ENCODE measurements around the gene CIRBP. TPM values are rescaled to one million over a fixed set of nuclear protein-coding genes. Genes with fewer than 3 reads are reported as not detected.

CIRBP gene
- total and polyA plus RNA-seq, 7 donors: 129 to 1,004 (median 602) TPM

DNA sequence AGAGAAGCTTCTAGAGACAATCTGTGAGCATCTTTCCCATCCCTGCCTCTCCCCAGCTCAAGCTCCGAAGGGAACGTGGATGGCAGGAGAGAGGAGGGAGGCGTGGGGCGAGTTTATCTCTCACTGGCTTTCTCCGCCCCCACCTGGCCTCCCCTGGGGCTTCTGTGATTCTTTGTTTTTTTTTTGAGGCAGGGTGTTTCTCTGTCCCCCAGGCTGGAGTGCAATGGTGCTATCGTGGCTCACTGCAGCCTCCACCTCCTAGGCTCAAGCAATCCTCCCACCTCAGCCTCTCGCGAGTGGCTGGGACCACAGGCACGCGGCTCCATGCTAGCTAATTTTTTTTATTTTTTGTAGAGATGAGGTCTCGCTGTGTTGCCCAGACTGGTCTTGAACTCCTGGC is 39.6 kb downstream of the CIRBP start:
- WGBS, 2 donors: 50 to 68% methylated on average over 11 of the region's 11 CpGs
- intact Hi-C loops (cut with DNase I): no loop called here
- Histone ChIP-seq H3K36me3 (no peaks in the 10 kb centered on the region), H3K27ac (no peak overlapping the region), H3K9me3 (no peaks in the 10 kb centered on the region), H3K4me3 (no peak overlapping the region), H3K4me1 (no peaks in the 10 kb centered on the region), H3K27me3 (peaks cover 0 to 36% (median 12%) of the 10 kb centered on the region in 3 donors)
- DNase-seq: no peak
- TF ChIP-seq EP300 (IDR thresholded peaks at IDR 0.05) (no peak), POLR2A (IDR thresholded peaks at IDR 0.05) (no peak), POLR2AphosphoS5 (IDR thresholded peaks at IDR 0.05) (no peak)
- TF ChIP-seq, protein P1, sequence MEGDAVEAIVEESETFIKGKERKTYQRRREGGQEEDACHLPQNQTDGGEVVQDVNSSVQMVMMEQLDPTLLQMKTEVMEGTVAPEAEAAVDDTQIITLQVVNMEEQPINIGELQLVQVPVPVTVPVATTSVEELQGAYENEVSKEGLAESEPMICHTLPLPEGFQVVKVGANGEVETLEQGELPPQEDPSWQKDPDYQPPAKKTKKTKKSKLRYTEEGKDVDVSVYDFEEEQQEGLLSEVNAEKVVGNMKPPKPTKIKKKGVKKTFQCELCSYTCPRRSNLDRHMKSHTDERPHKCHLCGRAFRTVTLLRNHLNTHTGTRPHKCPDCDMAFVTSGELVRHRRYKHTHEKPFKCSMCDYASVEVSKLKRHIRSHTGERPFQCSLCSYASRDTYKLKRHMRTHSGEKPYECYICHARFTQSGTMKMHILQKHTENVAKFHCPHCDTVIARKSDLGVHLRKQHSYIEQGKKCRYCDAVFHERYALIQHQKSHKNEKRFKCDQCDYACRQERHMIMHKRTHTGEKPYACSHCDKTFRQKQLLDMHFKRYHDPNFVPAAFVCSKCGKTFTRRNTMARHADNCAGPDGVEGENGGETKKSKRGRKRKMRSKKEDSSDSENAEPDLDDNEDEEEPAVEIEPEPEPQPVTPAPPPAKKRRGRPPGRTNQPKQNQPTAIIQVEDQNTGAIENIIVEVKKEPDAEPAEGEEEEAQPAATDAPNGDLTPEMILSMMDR (IDR thresholded peaks at IDR 0.05): no peak

DNA sequence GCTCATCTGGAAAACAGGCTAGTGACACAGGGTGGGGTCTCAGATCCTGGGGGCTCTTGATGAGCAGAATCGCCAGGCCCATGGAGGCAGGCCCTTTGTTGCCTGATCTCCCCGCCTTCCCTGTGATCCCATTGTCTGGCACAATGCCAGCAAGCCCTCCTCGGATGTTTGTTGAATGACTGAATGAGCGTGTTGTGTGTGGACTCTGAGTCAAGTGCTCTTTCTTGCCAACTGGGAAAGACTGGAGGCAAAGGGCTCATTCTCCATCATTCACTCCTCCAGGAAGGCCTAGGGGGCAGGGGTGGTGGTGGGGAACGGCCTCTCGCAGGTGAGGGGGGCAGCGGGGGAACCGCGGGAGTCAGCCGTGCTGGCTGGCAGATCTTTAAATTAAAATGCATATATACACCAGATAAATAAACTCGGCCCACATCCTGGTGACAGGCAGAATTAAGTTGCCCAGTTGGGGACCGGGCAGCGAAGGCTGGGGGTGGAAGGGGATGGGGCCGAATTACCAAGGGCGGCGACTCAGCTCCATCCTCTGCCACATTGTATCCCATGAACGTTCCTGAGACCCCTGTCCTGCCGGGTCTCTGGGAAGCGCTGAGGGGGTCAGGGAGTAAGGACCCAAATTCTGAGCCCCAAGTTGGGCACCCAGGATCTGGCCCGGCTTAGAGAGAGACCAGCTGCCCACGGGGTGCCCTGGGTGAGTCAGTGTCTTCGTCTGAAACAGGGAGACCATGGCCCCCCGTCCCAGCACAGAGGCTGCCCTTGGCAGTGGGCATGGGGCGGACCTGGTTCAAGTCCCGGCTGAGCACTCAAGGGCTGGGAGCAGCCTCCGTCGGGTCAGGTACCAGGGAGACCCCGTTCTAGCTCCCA is 41.1 kb downstream of the CIRBP start:
- Histone ChIP-seq H3K36me3 (no peaks in the 10 kb centered on the region), H3K9me3 (no peaks in the 10 kb centered on the region), H3K27ac (no peak overlapping the region), H3K4me1 (peaks cover 0 to 2% (median under 1%) of the 10 kb centered on the region in 4 donors), H3K4me3 (no peak overlapping the region), H3K27me3 (peaks cover 0 to 51% (median 12%) of the 10 kb centered on the region in 3 donors)
- intact Hi-C loops (cut with DNase I): no loop called here
- no peak for DNase-seq
- TF ChIP-seq EP300 (IDR thresholded peaks at IDR 0.05): no peak
- no peak for TF ChIP-seq POLR2A (IDR thresholded peaks at IDR 0.05)
- TF ChIP-seq, protein P1 (IDR thresholded peaks at IDR 0.05): no peak
- TF ChIP-seq POLR2AphosphoS5 (IDR thresholded peaks at IDR 0.05): no peak
- WGBS, 2 donors: 60 to 80% methylated on average over 28 of the region's 28 CpGs

DNA sequence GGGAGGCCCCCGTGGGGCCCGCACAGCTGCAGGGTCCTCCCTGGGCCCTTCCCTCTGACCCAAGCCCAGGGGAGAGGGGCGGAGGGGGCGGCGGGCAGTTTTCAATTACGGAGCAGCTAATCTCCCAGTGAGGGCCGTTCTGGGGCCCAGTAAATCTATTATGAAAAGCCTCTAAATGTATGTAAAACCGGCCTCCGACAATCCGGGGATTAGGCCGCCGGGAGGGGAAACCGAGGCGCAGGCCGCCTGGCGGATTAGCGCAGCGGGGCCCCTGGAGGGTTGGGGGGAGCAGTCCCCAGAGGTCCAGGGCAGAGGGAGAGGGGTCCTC is 41.7 kb downstream of the CIRBP start:
- intact Hi-C loops (cut with DNase I): no loop called here

DNA sequence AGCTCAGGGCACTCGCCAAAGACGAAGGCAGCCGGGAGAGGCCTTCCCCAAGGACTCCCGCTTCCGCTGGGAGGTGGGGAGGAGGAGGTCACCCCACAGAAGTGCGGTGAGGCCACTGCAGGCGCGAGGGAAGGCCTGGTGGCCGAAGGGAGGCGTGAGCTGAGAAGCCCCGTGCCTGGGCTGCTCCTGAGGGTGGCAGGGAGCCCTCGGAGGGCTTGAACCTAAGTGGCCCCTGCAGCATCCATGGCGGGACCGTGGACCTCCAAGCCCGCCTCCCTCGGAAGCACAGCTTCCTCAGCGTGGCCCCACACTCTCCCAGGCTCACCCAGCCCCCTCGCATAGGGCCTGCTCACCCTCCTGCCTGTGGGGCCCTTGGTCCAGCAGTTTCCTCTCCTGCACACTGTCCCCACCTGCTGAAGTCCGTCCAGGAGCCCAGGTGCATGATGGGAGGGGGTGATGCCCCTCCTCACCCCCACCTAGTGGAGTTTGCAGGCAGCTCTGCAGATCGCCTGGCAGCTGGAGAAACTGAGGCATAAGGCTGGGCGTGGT is 42.5 kb downstream of the CIRBP start:
- H3K4me1 ChIP-seq: peaks cover 0 to 12% (median 11%) of the 10 kb centered on the region in 4 donors
- peaks cover 4 to 65% (median 25%) of the 10 kb centered on the region in 3 donors for H3K27me3 ChIP-seq
- H3K4me3 ChIP-seq: no peak overlapping the region
- no peak overlapping the region for H3K27ac ChIP-seq
- no peaks in the 10 kb centered on the region for H3K36me3 ChIP-seq
- DNase-seq: no peak
- no peaks in the 10 kb centered on the region for H3K9me3 ChIP-seq
- WGBS, 2 donors: 51 to 73% methylated on average over 21 of the region's 21 CpGs
- intact Hi-C loops (cut with DNase I): no loop called here
- TF ChIP-seq POLR2A (IDR thresholded peaks at IDR 0.05) (no peak), POLR2AphosphoS5 (IDR thresholded peaks at IDR 0.05) (no peak), EP300 (IDR thresholded peaks at IDR 0.05) (no peak)
- TF ChIP-seq, protein P1 (IDR thresholded peaks at IDR 0.05): no peak

More for the DNA sequence above, 41.7 kb downstream of the CIRBP start:
- TF ChIP-seq POLR2AphosphoS5 (IDR thresholded peaks at IDR 0.05): no peak
- no peak for TF ChIP-seq EP300 (IDR thresholded peaks at IDR 0.05)
- no peak for TF ChIP-seq POLR2A (IDR thresholded peaks at IDR 0.05)
- TF ChIP-seq, protein P1 (IDR thresholded peaks at IDR 0.05): no peak
- H3K4me3 ChIP-seq: no peak overlapping the region
- DNase-seq: no peak
- peaks cover 0 to 8% (median 6%) of the 10 kb centered on the region in 4 donors for H3K4me1 ChIP-seq
- H3K9me3 ChIP-seq: no peaks in the 10 kb centered on the region
- 88% methylated on average over 18 of the region's 18 CpGs for WGBS, 2 donors
- H3K27me3 ChIP-seq: peaks cover 1 to 57% (median 17%) of the 10 kb centered on the region in 3 donors
- no peak overlapping the region for H3K27ac ChIP-seq
- H3K36me3 ChIP-seq: no peaks in the 10 kb centered on the region
